Measurements from ENCODE around the gene STARD8. TPM values are rescaled to one million over a fixed set of nuclear protein-coding genes. Genes with fewer than 3 reads are reported as not detected.
A peak's percentile ranks its signal among the peaks of the same experiment; 100 is the strongest.

Gene STARD8
- total RNA-seq (10 to 100 TPM in 1 of 2 donors, 1 to 10 TPM in 1; 9.8 to 10.7 TPM), polyA plus RNA-seq (1 to 10 TPM; 1.8 to 6.9 TPM)

- Histone ChIP-seq H3K36me3 (ENCODE audit: control insufficient read depth in 4 of 4, insufficient read depth in 3 of 4, low read depth in 1 of 4, low read length in 3 of 4) (no peaks in the 10 kb centered on the region), H3K4me3 (ENCODE audit: low read depth in 1 of 3, low read length in 3 of 3) (peak within 1 kb of the TSS in 2 of 3 donors; percentile 14 to 53), H3K9me3 (ENCODE audit: control insufficient read depth in 4 of 4, low read length in 3 of 4) (no peaks in the 10 kb centered on the region), H3K9ac (ENCODE audit: low read depth in 1 of 2, low read length in 2 of 2) (no peak within 1 kb of the TSS), H3K4me1 (ENCODE audit: control insufficient read depth in 4 of 4, insufficient read depth in 4 of 4, low read length in 3 of 4) (peaks cover 0 to 4% (median 2%) of the 10 kb centered on the region in 4 donors), H3K27me3 (ENCODE audit: control insufficient read depth in 4 of 4, insufficient read depth in 4 of 4, low read length in 3 of 4) (no peaks in the 10 kb centered on the region), H3K27ac (ENCODE audit: low read depth in 1 of 2, low read length in 2 of 2) (no peak within 1 kb of the TSS)
- WGBS, result 14% methylated on average over 40 of the region's 40 CpGs
- TF ChIP-seq RXRA (IDR thresholded peaks at IDR 0.05) (no peak), ATF3 (IDR thresholded peaks at IDR 0.05) (no peak), YY1 (IDR thresholded peaks at IDR 0.05) (no peak), CTCF (IDR thresholded peaks at IDR 0.05; ENCODE audit: low read depth, low read length, missing input control) (no peak), ZBTB33 (IDR thresholded peaks at IDR 0.05) (no peak), JUND (IDR thresholded peaks at IDR 0.05) (no peak), MAX (IDR thresholded peaks at IDR 0.05) (no peak), TAF1 (conservative IDR thresholded peaks at IDR 0.05) (no peak), EGR1 (IDR thresholded peaks at IDR 0.05; ENCODE audit: low read depth in 2 of 2) (no peak), FOXA2 (IDR thresholded peaks at IDR 0.05) (no peak), HNF4G (IDR thresholded peaks at IDR 0.05) (no peak), REST (IDR thresholded peaks at IDR 0.05) (no peak), RAD21 (IDR thresholded peaks at IDR 0.05) (no peak), SP1 (IDR thresholded peaks at IDR 0.05) (no peak), NR2F2 (IDR thresholded peaks at IDR 0.05) (no peak), GABPA (IDR thresholded peaks at IDR 0.05 in 1 of 2, conservative IDR thresholded peaks at IDR 0.05 in 1 of 2) (no peak), FOXA1 (IDR thresholded peaks at IDR 0.05) (no peak), HNF4A (conservative IDR thresholded peaks at IDR 0.05) (no peak)
- DNase-seq (ENCODE audit: low spot score), result no peak
Observed at GRCh38 chrX:68647156-68647957, at the start of gene STARD8. TSS of gene STARD8 (plus strand) at chrX:68647666. CDS start at chrX:68647883, 217 bp downstream.

All from liver (tissue), 9 donors.